NCI-H187 (cell line): ENCODE results near the gene ECE2.

ENCODE experiments used
- DNase-seq, 2 experiments: peaks; one replicate each; lab custom pipeline; 2025; lab: John Stamatoyannopoulos, UW

ECE2 gene

DNA sequence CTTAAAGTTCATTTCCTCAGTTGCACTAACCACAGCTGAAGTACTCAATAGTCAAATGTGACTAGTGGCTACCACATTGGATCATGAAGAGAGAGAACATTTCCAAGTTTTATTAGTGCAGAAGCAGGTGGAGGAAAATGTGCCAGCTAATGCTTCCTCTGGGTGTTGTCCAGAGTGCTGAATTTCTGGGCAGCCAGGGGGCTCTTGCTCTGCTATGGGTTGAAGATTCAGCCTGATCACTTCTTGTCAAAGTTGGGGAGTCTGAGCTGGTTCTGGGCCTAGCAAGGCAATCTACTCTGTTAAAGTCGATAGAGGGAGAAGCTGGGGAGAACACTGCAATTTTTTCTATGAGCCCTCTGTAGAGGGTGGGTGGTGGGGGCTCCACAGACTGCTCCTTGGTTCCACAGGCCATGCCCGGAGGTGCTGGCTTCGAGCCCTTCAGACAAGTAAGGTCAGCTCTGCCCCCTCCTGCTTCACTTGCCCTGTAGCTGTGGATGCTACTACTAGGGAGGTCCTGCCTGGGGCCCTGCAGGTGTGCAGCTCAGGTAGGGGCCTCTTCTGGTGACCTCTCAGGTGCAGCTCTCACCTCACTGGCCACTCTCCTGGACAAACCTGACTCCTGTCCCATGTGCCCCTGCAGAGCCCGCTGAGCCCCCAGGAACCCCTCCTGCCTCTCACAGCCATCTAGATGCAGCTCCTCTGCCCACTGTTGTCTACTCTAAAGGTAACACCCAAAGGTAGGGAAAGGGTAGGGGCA lies 35.3 kb upstream of the ECE2 start:
- no peak for DNase-seq

GRCh38 chr3:184241141-184241446 lies 34.7 kb upstream of the ECE2 start:
- no peak for DNase-seq

GRCh38 chr3:184241447-184242296 lies 34.1 kb upstream of the ECE2 start:
- peak in 1 of 2 experiments; percentile 38 for DNase-seq

DNA sequence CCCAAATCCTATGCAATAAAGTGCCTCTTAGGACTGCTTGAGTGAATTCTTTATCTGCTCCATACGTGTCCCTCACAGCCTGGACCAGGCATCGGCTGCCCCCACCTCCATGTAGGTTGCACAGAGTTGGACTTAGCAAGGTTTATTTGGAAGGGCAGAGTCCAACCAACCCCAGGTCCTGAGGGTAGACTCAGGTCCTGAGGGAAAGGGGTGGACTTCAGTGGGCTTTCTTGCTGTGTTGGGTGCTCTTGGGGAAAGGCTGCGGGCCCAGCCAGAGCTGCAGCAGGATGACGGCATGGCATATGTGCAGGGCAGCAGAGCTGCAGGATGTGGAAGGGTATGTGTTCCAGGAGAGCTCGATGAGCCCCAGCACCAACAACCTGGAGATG lies 33.5 kb upstream of the ECE2 start:
- DNase-seq, result no peak

GRCh38 chr3:184248454-184249411 lies 27.1 kb upstream of the ECE2 start, which contains the start of gene ALG3:
Gene ALG3 (minus strand): TSS chr3:184248962. CDS start chr3:184248940, 22 bp downstream.
- DNase-seq, result peak; percentile 69 to 79

- DNase-seq, result peak; percentile 91 to 92
Observed at GRCh38 chr3:184249412-184250166, 26.2 kb upstream of the ECE2 start, which contains the start of gene EEF1AKMT4. Gene EEF1AKMT4 (plus strand): TSS chr3:184249672. CDS start chr3:184249695, 23 bp downstream.

DNA sequence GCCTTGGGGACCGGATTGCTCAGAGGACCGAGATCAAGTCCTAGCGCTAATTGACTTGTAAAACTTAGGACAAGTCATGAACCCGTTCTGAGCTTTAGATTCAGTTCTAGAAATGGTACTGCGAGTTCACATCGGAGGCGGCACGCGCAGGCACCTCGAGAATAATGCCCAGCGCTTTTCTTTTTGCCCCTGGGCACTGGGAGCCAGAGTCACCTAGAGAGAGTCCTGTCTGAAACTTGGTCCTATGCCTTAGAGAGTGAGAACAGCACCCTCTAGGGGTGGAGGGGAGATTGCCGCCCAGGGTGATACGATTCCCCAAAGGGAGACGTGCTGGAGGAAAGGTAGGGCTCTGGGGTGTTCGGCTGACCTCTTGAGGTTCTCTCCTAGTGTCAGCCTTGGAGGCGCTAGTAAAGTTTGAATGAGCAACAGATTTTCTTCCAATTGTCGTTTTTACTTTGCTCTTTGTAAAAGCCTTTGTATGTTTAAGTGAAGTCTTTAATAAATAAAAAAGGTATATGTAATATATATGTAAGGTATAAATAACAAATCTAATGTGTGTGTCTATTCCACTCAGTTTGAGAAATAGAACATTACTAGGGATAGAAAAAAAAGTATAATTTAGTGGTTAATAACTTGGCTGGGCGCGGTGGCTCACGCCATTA lies 25.5 kb upstream of the ECE2 start:
- DNase-seq, result peak; percentile 86 to 89

DNA sequence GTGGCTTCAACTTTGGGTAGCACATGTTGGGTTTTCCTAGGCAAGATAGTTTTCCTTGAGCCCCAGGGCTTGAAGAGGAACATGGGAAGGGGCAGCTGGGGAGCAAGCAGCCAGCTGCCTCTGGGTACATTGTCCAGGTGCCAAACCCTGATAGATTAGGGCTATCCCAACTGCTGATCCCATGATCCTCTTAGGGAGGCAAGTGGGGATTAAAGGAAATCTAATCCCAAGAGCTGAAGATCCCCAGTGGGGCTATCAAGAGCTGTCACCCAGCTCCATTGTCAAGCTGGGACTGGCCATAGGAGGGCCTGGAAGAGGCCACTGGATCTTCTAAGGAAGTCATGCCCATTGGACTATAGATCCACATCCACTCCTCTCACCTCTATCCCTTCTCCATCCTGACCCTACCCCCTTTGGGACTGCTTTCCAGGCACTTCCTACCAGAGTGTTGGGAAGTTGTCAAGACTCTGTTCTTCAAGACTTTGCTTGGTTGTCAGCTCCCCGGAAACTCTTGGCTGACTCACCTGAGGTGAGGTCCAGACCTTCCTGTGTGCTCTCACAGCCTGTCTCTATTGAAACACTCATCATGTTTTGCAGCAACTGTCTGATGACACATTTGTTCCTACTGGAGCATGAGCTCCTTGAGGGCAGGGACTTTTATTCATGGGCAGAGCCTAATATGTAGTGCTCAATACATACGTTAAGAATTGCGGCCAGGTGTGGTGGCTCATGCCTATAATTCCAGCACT lies 20.4 kb upstream of the ECE2 start:
- DNase-seq, result no peak

GRCh38 chr3:184257083-184257915 lies 18.5 kb upstream of the ECE2 start:
- DNase-seq, result no peak

DNA sequence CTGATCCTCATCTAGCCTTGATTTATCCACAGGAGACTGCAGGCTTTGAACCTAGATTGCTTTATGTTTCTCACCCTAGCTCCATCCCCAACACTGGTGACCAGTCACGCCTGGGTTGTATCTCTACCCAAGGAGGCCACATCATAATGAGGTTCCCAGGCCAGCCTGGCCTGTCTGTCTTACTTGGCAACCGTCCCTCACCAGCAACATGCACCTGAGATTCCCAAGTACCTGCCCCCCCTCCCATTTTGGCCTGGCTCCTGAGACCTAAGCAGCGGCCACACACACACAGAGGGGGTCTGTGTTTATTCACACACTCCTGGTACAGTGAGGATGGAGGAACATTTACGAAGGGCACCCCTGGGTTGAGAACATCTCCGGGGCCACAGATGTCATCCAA lies 16.9 kb upstream of the ECE2 start:
- DNase-seq, result no peak

- no peak for DNase-seq
Observed at GRCh38 chr3:184259396-184259877, 16.4 kb upstream of the ECE2 start.

GRCh38 chr3:184259878-184260723 lies 15.7 kb upstream of the ECE2 start:
- DNase-seq, result no peak

DNA sequence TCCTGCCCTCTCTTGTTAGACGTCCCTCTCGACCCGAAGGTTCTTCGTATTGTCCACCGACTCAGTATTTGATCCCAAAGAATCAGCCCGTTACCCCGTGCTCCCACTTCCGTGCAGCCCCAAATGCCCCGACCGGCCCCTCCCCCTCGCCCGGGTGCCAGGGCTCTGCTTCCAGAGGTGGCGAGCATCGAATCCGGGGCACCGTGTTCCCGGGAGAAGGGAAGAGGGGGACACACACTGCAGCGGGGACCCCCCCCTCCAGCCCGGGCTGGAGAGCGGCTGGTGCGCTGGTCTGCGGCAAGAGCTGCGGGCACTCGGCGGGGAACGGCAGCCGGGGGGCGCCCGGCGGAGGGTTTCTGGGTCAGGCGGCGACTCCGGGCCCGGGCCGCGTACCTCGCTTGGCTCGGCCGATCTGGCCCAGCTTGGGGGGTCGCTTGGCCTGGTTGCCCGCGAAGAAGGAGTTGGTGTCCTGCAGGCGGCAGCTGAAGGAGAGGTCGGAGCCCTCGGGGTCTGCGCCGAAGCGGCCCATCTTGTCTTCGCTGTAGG lies 15.0 kb upstream of the ECE2 start:
- DNase-seq, result no peak

DNA sequence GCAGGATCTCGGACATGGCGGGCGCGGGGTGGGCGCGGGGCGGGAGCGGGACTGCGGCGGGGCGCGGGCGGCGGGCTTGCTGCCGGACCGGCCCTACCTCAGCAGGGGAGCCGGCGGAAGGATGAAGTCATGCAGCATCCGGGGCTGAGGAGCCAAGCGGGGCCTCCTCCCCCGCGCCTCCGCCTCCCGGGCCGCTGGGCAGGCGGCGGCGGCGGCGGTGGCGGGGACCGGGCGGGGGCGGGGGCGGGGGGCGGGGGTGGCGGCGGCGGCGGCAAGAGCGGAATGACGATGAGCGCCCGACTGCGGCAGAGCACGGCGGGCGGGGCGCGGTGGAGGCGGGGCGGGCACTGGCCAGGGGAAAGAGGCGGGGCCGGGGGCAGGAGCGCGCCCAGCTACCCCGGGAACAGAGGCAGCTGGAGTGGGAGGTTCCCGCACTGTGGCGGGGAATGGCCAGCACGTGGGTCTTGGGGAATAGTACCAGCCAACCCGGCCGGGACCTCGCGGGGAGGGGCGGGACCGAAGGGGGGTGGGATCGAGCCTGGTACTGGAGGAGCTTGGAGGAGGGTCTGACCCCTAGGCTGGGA lies 14.5 kb upstream of the ECE2 start, which contains the start of gene CAMK2N2:
Gene CAMK2N2, minus strand, starts transcription at position 284 of the 584 bp plus-strand sequence. Its CDS starts 268 bp downstream, at position 16.
- DNase-seq, result peak; percentile 88 to 92

DNA sequence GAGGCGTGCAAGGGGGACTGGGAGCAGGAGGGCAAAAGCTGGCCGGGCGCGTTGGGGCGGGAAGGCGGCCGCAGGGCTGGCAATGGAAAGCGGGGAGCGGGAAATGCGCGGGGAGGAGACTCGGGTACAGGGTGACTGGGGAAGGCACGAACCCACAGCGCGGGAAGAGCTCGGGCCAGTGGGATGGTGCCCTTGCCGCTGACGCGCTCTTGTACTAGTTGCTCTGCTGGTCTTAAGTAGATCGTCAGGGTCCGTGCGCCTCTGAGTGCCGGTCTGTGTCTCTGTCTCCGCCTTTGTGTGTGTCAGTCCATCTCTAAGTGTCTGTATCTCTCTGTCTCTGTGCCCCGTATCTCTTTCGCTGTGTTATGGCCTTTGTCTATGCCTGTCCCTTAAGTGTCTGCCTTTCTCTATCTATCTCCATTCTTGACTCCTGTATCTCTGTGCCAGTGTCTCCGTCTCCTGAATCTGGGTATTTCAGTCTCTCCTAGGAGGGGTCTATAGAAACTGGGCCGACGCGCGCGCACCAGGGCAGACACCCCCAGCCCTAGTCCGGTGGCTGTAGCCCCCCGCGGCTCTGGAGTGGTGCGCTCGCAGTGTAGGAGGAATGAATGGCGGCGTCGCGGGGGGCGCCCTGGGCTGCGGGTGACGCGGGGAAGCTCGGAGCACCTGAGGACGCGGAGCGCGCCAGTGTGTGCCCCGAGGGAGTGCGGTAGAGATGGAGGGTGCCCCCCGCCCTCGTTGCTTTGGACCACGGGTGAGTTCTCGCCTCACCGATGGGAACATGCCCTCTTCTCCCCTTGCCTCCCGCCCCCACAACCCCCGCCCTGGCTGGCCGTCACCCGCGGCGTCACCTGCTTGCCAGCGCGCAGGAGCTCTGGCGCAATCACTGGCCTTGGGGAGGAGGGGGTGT lies 13.7 kb upstream of the ECE2 start:
- DNase-seq, result peak; percentile 51 to 88

GRCh38 chr3:184262764-184263179 lies 13.1 kb upstream of the ECE2 start:
- no peak for DNase-seq
